ENCODE data around the gene NSG2.

The NSG2 gene

DNA sequence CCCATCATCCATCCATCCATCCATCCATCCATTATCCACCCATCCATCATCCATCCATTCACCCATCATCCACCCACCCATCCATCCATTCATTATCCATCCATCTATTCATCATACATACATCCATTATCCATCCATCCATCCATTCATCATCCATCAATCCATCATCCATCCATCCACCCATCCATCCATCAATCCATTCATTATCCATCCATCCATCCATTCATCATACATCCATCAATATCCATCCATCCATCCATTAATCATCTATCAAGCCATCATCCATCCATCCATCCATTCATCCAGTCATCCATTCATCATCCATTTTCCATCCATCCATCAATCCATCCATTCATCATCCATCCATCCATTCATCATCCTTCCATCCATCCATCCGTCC is 89.0 kb downstream of the NSG2 start:
- Histone ChIP-seq H3K4me3 (no peak overlapping the region), H3K27ac (no peak overlapping the region), H3K9me3 (peaks cover 0 to 7% (median 0%) of the 10 kb centered on the region in 3 donors), H3K27me3 (no peaks in the 10 kb centered on the region), H3K4me1 (no peaks in the 10 kb centered on the region), H3K36me3 (no peaks in the 10 kb centered on the region)
- DNase-seq, result no peak
- intact Hi-C loops (cut with DNase I; ENCODE audit: low total_unique reads), result no loop called here
- TF ChIP-seq, protein P1, sequence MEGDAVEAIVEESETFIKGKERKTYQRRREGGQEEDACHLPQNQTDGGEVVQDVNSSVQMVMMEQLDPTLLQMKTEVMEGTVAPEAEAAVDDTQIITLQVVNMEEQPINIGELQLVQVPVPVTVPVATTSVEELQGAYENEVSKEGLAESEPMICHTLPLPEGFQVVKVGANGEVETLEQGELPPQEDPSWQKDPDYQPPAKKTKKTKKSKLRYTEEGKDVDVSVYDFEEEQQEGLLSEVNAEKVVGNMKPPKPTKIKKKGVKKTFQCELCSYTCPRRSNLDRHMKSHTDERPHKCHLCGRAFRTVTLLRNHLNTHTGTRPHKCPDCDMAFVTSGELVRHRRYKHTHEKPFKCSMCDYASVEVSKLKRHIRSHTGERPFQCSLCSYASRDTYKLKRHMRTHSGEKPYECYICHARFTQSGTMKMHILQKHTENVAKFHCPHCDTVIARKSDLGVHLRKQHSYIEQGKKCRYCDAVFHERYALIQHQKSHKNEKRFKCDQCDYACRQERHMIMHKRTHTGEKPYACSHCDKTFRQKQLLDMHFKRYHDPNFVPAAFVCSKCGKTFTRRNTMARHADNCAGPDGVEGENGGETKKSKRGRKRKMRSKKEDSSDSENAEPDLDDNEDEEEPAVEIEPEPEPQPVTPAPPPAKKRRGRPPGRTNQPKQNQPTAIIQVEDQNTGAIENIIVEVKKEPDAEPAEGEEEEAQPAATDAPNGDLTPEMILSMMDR (IDR thresholded peaks at IDR 0.05), result no peak

DNA sequence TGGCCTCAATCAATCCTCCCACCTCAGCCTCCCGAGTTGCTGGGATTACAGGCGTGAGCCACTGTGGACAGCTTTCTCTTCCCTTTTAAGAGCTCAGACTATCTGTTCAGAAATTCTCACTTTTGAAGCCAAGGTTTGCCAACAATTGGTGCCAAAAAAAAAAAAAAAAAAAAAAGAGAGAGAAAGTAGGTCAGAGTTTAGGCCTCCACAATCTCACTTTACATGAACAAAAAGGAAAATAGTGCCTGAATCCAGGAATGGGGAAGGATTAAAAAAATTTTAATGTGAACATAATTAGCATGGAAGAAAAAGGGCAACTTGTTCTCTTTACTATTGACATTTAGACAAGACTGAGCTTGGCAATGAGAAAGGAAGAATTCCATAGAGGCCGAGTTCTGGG is 94.1 kb downstream of the NSG2 start:
- no peaks in the 10 kb centered on the region for H3K36me3 ChIP-seq
- no peaks in the 10 kb centered on the region for H3K9me3 ChIP-seq
- intact Hi-C loops (cut with DNase I; ENCODE audit: low total_unique reads), result no loop called here
- DNase-seq, result no peak
- H3K27ac ChIP-seq, result no peak overlapping the region
- no peaks in the 10 kb centered on the region for H3K27me3 ChIP-seq
- TF ChIP-seq, protein P1 (IDR thresholded peaks at IDR 0.05), result no peak
- no peaks in the 10 kb centered on the region for H3K4me1 ChIP-seq
- no peak overlapping the region for H3K4me3 ChIP-seq

DNA sequence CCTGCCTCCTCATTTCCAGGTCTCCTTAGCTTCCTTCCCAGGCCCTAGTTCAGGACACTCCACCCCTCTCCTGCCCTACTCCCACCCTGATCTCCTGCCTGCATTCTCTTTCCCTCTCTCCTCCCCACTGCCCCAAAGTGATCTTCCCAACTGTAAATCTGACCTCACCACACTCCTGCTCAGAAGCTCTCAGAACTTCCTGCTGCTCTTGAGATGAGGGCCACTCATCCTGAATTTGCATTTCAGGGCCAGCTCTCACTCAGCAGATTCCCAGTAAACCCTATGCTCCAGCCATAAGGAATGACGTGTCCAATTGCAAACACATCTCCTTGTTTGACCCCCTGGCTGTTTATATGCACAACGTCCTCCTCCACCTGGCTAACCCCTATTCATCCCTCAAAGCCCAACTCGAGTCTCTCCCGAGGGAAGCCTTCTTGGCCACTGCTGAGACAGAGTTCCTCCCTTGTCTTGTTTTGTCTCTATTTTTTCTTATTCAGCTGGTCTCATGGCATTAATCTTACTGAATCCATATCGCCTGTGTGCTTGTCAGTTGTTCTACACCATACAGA is 95.0 kb downstream of the NSG2 start:
- H3K4me3 ChIP-seq, result no peak overlapping the region
- no peak overlapping the region for H3K27ac ChIP-seq
- TF ChIP-seq, protein P1 (IDR thresholded peaks at IDR 0.05), result no peak
- DNase-seq, result no peak
- no peaks in the 10 kb centered on the region for H3K9me3 ChIP-seq
- no peaks in the 10 kb centered on the region for H3K36me3 ChIP-seq
- no peaks in the 10 kb centered on the region for H3K4me1 ChIP-seq
- H3K27me3 ChIP-seq, result no peaks in the 10 kb centered on the region
- intact Hi-C loops (cut with DNase I; ENCODE audit: low total_unique reads), result no loop called here

DNA sequence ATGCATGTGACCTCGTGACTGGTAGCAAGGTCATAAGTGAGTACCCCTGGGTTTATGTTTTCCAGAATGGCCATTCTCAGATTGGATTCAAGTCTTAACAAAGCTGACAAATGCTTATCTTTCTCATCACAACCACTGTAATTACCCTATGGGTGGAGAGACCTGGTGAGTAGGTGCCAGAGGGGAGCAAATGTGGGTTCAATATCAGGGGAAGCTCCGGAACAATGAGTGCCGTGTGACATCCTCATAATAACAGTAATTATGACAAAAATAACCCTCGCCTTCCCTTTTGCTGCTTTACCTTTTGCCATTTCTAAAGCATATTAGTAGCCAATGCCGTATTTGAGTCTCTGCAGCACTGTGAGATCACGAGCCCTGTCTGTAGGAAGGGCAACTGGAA is 95.9 kb downstream of the NSG2 start:
- Histone ChIP-seq H3K4me3 (no peak overlapping the region), H3K27ac (no peak overlapping the region), H3K4me1 (no peaks in the 10 kb centered on the region), H3K27me3 (no peaks in the 10 kb centered on the region), H3K9me3 (no peaks in the 10 kb centered on the region), H3K36me3 (no peaks in the 10 kb centered on the region)
- DNase-seq, result no peak
- intact Hi-C loops (cut with DNase I; ENCODE audit: low total_unique reads), result no loop called here
- TF ChIP-seq, protein P1 (IDR thresholded peaks at IDR 0.05), result no peak

DNA sequence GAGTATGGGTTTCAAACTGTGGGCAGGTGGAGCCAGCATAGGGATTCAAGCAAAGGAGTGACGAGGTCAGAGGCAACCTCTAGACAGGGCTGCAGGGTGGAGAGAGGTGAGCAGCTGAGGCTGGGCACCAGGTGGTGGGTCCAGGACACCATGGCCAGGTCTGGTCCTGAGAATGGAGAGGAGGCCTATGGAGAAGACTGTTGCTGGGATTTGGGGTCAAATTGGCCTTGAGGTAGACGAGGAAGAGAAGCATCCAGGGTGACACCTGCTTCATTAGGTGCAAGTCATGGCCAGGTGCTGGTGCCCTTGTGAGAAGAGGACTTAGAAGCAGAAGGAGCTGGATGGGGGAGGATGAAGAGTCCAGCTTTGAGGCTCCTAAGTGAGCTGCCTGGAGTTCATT is 99.6 kb downstream of the NSG2 start:
- Histone ChIP-seq H3K9me3 (no peaks in the 10 kb centered on the region), H3K36me3 (no peaks in the 10 kb centered on the region), H3K4me3 (no peak overlapping the region), H3K4me1 (no peaks in the 10 kb centered on the region), H3K27ac (no peak overlapping the region), H3K27me3 (peaks cover 0 to 2% of the 10 kb centered on the region in 2 donors)
- intact Hi-C loops (cut with DNase I; ENCODE audit: low total_unique reads), result no loop called here
- TF ChIP-seq, protein P1 (IDR thresholded peaks at IDR 0.05), result no peak
- DNase-seq, result no peak

DNA sequence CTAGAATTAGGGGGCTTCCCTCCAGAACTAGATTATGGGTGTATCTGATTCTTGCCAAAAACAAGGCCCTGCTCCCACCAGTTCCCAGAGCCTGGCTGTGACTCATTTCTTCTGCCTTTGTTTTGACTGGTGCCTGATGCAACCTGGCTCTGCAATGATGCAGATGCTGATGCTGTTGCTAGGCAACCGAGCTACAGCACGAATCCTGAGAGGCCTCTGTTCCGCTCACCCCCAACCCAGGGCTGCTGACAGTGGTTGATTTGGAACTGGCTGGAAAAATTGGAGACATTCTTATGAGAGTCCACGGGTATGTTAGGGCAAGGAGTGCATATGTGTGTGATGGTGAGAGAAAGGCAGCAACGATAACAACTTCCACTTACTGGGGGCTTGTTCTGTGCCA is 100.3 kb downstream of the NSG2 start:
- intact Hi-C loops (cut with DNase I; ENCODE audit: low total_unique reads), result no loop called here
- Histone ChIP-seq H3K27me3 (peaks cover 0 to 9% of the 10 kb centered on the region in 2 donors), H3K4me1 (no peaks in the 10 kb centered on the region), H3K9me3 (no peaks in the 10 kb centered on the region), H3K27ac (no peak overlapping the region), H3K4me3 (no peak overlapping the region), H3K36me3 (no peaks in the 10 kb centered on the region)
- TF ChIP-seq, protein P1 (IDR thresholded peaks at IDR 0.05), result no peak
- no peak for DNase-seq
